ENCODE measurements around the gene POU2F1. TPM values are rescaled to one million over a fixed set of nuclear protein-coding genes. Genes with fewer than 3 reads are reported as not detected.

Gene POU2F1
- total and polyA plus RNA-seq, 3 donors from 2014 or later = 17.1 to 36.9 (median 36.0) TPM

GRCh38 chr1:167276969-167277368 lies 56.3 kb downstream of the POU2F1 start:
- H3K4me1 ChIP-seq = no peaks in the 10 kb centered on the region
- H3K9me3 ChIP-seq = no peaks in the 10 kb centered on the region
- no peak for TF ChIP-seq CTCF (IDR thresholded peaks at IDR 0.05)
- TF ChIP-seq POLR2A (IDR thresholded peaks at IDR 0.05) = no peak
- H3K27ac ChIP-seq = no peak overlapping the region
- DNase-seq = no peak
- no peaks in the 10 kb centered on the region for H3K36me3 ChIP-seq (ENCODE audit: low read depth, missing control alignments)
- no peak overlapping the region for H3K4me3 ChIP-seq
- intact Hi-C loops (cut with DNase I; ENCODE audit: low total_unique reads) = no loop called here
- 95 to 96% methylated on average over 3 of the region's 3 CpGs for WGBS, 2 donors
- H3K27me3 ChIP-seq = no peaks in the 10 kb centered on the region

GRCh38 chr1:167278497-167278896 lies 57.8 kb downstream of the POU2F1 start:
- Histone ChIP-seq H3K36me3 (ENCODE audit: low read depth, missing control alignments) (no peaks in the 10 kb centered on the region), H3K4me1 (no peaks in the 10 kb centered on the region), H3K27ac (no peak overlapping the region), H3K4me3 (no peak overlapping the region), H3K27me3 (no peaks in the 10 kb centered on the region), H3K9me3 (no peaks in the 10 kb centered on the region)
- intact Hi-C loops (cut with DNase I; ENCODE audit: low total_unique reads) = no loop called here
- TF ChIP-seq POLR2A (IDR thresholded peaks at IDR 0.05) (no peak), CTCF (IDR thresholded peaks at IDR 0.05) (no peak)
- 82 to 85% methylated on average over 5 of the region's 5 CpGs for WGBS, 2 donors
- no peak for DNase-seq

GRCh38 chr1:167280912-167281311 lies 60.2 kb downstream of the POU2F1 start:
- Histone ChIP-seq H3K4me3 (no peak overlapping the region), H3K36me3 (ENCODE audit: low read depth, missing control alignments) (no peaks in the 10 kb centered on the region), H3K27ac (no peak overlapping the region), H3K9me3 (no peaks in the 10 kb centered on the region), H3K27me3 (no peaks in the 10 kb centered on the region), H3K4me1 (no peaks in the 10 kb centered on the region)
- DNase-seq = no peak
- WGBS, 2 donors = 96 to 98% methylated on average over 3 of the region's 3 CpGs
- intact Hi-C loops (cut with DNase I; ENCODE audit: low total_unique reads) = no loop called here
- TF ChIP-seq CTCF (IDR thresholded peaks at IDR 0.05) (no peak), POLR2A (IDR thresholded peaks at IDR 0.05) (no peak)

GRCh38 chr1:167288390-167289074 lies 67.8 kb downstream of the POU2F1 start:
- intact Hi-C loops (cut with DNase I; ENCODE audit: low total_unique reads) = no loop called here
- no peaks in the 10 kb centered on the region for H3K27me3 ChIP-seq
- H3K36me3 ChIP-seq (ENCODE audit: low read depth, missing control alignments) = no peaks in the 10 kb centered on the region
- H3K4me1 ChIP-seq = peaks cover 9% of the 10 kb centered on the region
- H3K4me3 ChIP-seq = no peak overlapping the region
- no peak for DNase-seq
- no peak overlapping the region for H3K27ac ChIP-seq
- TF ChIP-seq CTCF (IDR thresholded peaks at IDR 0.05) (no peak), POLR2A (IDR thresholded peaks at IDR 0.05) (no peak)
- WGBS, 2 donors = 74 to 77% methylated on average over 3 of the region's 3 CpGs
- H3K9me3 ChIP-seq = no peaks in the 10 kb centered on the region

- Histone ChIP-seq H3K4me3 (no peak overlapping the region), H3K9me3 (no peaks in the 10 kb centered on the region), H3K27me3 (no peaks in the 10 kb centered on the region), H3K36me3 (ENCODE audit: low read depth, missing control alignments) (no peaks in the 10 kb centered on the region), H3K4me1 (peaks cover 9% of the 10 kb centered on the region), H3K27ac (no peak overlapping the region)
- WGBS, 2 donors = 79 to 80% methylated on average over 1 of the region's 1 CpG
- no peak for TF ChIP-seq POLR2A (IDR thresholded peaks at IDR 0.05)
- TF ChIP-seq CTCF (IDR thresholded peaks at IDR 0.05) = no peak
- intact Hi-C loops (cut with DNase I; ENCODE audit: low total_unique reads) = no loop called here
- no peak for DNase-seq
These were observed 68.4 kb downstream of the POU2F1 start for GRCh38 chr1:167289075-167289442.
